Measurements from ENCODE around the gene PSMD14.
A peak's percentile ranks its signal among the peaks of the same experiment; 100 is the strongest.
"Not testable (repeated sequence)": the region's sequence is repeated elsewhere in the genome, so short reads cannot be mapped to it uniquely, and the experiment has no call there.

Gene PSMD14

GRCh38 chr2:161337247-161337646 lies 29.0 kb downstream of the PSMD14 start:
- no peak for DNase-seq

- not testable (repeated sequence) for DNase-seq
Observed at GRCh38 chr2:161339532-161339931, 31.3 kb downstream of the PSMD14 start.

GRCh38 chr2:161340930-161341413 lies 32.7 kb downstream of the PSMD14 start:
- DNase-seq: not testable (repeated sequence)

- no peak for DNase-seq
Observed at GRCh38 chr2:161343235-161343634, 35.0 kb downstream of the PSMD14 start.

- no peak for DNase-seq
Observed at GRCh38 chr2:161344692-161345091, 36.5 kb downstream of the PSMD14 start.

- no peak for DNase-seq
Observed at GRCh38 chr2:161351678-161352077, 43.5 kb downstream of the PSMD14 start.

- no peak for DNase-seq
Observed at GRCh38 chr2:161352719-161353118, 44.5 kb downstream of the PSMD14 start.

- no peak for DNase-seq
Observed at GRCh38 chr2:161353543-161353942, 45.3 kb downstream of the PSMD14 start.

- DNase-seq: no peak
Observed at GRCh38 chr2:161354106-161354505, 45.9 kb downstream of the PSMD14 start.

- no peak for DNase-seq
Observed at GRCh38 chr2:161355106-161355505, 46.9 kb downstream of the PSMD14 start.

GRCh38 chr2:161355983-161356382 lies 47.8 kb downstream of the PSMD14 start:
- no peak for DNase-seq

GRCh38 chr2:161357097-161357496 lies 48.9 kb downstream of the PSMD14 start:
- DNase-seq: no peak

- DNase-seq: no peak
Observed at GRCh38 chr2:161358838-161359237, 50.6 kb downstream of the PSMD14 start.

- DNase-seq: not testable (repeated sequence)
Observed at GRCh38 chr2:161360095-161360654, 52.0 kb downstream of the PSMD14 start.

- DNase-seq: no peak
Observed at GRCh38 chr2:161362568-161363166, 54.4 kb downstream of the PSMD14 start.

- DNase-seq: no peak
Observed at GRCh38 chr2:161367675-161368074, 59.5 kb downstream of the PSMD14 start.

GRCh38 chr2:161369311-161369710 lies 61.1 kb downstream of the PSMD14 start:
- DNase-seq: no peak

- no peak for DNase-seq
Observed at GRCh38 chr2:161370981-161371380, 62.8 kb downstream of the PSMD14 start.

- no peak for DNase-seq
Observed at GRCh38 chr2:161371869-161372268, 63.6 kb downstream of the PSMD14 start.

- DNase-seq: peak; percentile 55
Observed at GRCh38 chr2:161373942-161374341, 65.7 kb downstream of the PSMD14 start.

- DNase-seq: no peak
Observed at GRCh38 chr2:161374446-161374845, 66.2 kb downstream of the PSMD14 start.

- no peak for DNase-seq
Observed at GRCh38 chr2:161379740-161380139, 71.5 kb downstream of the PSMD14 start.

GRCh38 chr2:161381546-161381945 lies 73.3 kb downstream of the PSMD14 start:
- DNase-seq: no peak

- DNase-seq: no peak
Observed at GRCh38 chr2:161382747-161383146, 74.5 kb downstream of the PSMD14 start.

GRCh38 chr2:161384864-161385263 lies 76.6 kb downstream of the PSMD14 start:
- no peak for DNase-seq

Data from fibroblast of skin of right quadriceps (primary cell).